GM10266 (cell line): Measurements from ENCODE around the gene PIGQ.
A peak's percentile ranks its signal among the peaks of the same experiment; 100 is the strongest.

ENCODE experiments used
- DNase-seq: peaks from one replicate; pipeline ENCODE4 v3.0.0; 2012; ENCODE audit errors: extremely low spot score
- TF ChIP-seq, protein P1 (sequence below): IDR thresholded peaks from 2 replicates; pipeline ENCODE4 v1.5.1; 2012; ENCODE audit warnings: mild to moderate bottlenecking, low read depth; ENCODE audit not compliant: control insufficient read depth, insufficient read depth; ENCODE audit errors: missing control alignments

The PIGQ gene

DNA sequence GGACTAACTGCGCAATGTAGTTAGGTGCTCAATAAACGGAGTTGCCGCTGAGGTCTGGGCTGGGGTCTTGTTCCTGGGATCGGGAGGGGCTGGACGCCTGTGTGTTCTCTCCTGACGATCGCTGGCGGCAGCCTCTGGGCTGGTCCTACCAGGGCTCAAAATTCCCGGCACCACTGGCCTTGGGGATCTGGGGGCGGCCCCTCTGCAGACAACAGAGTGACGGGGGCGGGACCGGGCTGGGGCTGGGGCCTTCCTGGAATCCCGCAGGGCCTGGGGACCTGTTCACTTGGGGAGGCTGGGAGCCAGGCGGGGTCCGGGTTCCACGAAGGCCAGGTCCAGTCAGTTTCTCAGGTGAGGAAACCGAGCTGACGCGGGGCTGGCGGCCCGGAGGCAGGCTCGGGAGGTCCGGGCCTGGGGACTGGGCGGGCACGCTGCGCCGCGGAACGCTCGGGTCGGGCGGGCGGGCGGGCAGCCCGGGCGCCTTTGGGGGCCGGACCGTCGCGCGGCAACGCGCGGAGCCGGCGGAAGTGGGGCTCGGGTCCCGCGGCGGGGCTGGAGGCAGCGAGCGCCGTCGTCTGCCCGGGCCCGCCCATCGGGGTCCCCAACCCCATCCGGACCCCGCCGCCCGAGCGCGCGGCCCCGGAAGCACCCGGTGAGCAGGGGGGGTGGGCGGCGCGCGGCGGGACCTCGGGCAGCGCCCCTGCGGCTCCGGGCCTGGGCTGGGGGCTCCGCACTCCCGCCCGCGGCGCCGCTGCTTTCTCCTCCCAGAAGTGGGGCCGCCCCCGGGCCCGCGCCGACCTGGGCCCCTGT is at the start of gene PIGQ:
Gene PIGQ, plus strand, starts transcription at position 524 of the 810 bp plus-strand sequence. CDS start 4,107 bp downstream, outside the sequence.
- peak; percentile 96 for DNase-seq
- TF ChIP-seq, protein P1, sequence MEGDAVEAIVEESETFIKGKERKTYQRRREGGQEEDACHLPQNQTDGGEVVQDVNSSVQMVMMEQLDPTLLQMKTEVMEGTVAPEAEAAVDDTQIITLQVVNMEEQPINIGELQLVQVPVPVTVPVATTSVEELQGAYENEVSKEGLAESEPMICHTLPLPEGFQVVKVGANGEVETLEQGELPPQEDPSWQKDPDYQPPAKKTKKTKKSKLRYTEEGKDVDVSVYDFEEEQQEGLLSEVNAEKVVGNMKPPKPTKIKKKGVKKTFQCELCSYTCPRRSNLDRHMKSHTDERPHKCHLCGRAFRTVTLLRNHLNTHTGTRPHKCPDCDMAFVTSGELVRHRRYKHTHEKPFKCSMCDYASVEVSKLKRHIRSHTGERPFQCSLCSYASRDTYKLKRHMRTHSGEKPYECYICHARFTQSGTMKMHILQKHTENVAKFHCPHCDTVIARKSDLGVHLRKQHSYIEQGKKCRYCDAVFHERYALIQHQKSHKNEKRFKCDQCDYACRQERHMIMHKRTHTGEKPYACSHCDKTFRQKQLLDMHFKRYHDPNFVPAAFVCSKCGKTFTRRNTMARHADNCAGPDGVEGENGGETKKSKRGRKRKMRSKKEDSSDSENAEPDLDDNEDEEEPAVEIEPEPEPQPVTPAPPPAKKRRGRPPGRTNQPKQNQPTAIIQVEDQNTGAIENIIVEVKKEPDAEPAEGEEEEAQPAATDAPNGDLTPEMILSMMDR = no peak

DNA sequence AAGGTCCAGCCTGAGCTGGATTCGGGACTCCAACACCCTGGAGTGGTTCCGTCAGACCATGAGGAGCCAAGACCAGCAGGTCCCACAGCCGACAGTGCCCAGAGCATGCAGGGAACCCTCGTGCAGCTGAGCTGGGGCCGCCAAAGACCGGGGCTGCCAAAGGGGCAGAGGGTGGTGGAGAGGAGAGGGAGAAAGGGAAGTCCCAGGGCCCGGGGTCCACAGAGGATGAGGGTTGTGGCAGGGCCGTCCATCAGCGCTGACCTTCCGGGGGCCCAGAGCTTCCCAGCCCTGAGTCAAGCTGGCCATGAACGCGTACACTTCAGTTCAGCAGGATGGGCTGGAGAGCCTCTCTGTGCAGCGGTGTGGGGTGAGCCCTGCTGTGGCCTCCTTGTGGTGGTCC is 48.9 kb upstream of the PIGQ start:
- TF ChIP-seq, protein P1 = no peak
- no peak for DNase-seq

DNA sequence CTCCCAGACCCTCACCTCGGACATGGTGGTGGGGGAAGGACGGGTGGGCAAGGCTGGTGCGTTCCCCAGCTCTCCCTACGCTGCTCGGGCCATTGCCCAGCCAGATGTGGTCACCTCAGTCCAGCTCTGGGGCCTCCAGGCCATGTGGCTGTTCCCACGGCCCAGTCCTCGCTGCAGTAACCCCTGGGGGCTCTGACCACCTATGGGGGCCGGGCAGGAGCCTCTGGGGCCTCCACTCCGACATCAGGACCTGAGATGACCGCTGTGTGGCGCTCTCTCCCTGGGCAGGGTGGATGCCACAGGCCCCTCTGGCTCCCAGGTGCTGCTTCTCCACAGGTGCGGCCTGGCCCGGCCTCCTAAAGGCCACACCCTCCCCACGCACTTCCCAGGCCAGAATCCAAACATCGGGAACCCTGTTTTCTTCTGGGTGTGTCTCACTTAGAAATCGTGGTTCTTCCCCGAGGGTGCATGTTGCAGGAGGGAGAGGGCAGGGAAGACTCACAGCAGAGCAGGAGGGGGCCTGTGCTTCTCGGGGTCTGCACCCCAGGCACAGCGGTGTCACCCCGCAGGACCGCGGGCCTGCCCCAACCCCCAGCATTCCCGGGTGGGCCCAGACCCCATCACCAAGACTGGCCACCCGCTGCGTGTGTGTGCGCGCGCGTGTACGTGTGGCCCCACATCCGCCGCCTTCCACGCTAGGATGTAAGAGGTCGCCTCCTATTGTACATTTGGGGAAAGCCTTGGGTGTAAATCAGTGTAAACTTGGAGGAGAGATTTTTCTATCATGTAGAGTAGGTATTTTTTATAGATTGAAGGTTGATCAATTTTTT is 48.2 kb upstream of the PIGQ start:
- TF ChIP-seq, protein P1 = no peak
- no peak for DNase-seq

DNA sequence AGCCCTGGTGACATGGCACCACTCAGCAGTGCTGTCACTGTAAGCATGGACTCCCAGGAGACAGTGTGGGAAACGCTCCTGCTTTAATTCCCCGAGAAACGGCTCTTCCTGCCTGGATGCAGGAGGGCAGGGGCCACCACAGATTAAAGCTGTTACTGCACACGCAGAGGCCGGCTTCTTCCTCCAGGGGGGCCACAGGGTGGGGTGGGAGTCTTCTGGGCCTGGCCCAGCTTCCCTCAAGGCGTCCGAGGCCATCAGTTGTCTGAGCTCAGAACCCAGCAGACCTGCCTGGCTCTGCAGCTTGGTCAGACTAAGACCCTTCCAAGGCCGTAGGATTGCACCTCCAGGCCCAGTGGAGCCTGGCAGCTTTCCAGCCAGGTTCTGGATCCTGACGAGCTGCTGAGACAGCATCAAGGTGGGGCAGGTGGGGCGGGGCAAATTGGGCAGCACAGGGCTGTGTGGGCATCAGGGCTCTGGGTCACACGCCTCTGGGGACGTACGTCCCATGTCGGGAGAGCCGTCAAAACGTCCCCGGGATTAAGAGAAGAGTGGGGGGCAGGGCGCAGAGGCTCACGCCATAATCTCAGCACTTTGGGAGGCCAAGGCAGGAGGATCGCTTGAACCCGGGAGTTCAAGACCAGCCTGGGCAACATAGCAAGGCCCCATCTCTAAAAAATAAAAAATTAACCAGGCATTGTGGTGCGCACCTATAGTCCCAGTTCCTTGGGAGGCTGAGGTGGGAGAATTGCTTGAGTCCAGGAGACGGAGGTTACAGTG is 47.3 kb upstream of the PIGQ start:
- DNase-seq = no peak
- TF ChIP-seq, protein P1 = no peak

DNA sequence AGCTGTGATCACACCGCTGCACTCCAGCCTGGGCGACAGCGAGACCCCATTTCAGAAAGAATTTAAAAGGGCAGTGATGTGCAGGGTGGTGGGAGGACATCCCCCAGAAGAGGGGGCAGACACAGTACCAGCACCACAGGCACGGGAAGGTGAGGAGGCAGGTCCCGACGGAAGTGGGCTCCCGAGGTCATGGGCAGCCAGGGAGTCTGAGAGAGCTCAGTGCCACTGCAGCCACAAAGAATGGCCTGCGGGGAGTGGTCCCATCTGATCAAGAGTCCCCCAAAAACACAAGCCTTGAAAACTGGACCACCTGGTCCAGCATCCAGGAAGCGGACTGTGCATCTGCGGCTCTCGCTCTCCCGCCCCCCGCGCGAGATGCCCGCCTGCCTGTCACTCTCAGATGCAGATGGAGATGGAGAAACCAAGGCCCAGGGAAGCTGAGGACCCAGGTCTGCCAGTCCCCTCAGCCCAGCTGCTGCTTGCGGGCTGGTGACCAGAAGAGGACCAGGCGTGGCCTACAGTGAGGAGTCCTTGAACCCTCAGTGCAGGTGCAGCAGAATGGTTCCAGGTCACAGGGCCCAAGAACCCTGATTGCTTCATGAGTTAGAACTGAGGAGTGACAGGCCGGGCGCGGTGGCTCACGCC is 46.5 kb upstream of the PIGQ start:
- TF ChIP-seq, protein P1 = no peak
- DNase-seq = no peak

DNA sequence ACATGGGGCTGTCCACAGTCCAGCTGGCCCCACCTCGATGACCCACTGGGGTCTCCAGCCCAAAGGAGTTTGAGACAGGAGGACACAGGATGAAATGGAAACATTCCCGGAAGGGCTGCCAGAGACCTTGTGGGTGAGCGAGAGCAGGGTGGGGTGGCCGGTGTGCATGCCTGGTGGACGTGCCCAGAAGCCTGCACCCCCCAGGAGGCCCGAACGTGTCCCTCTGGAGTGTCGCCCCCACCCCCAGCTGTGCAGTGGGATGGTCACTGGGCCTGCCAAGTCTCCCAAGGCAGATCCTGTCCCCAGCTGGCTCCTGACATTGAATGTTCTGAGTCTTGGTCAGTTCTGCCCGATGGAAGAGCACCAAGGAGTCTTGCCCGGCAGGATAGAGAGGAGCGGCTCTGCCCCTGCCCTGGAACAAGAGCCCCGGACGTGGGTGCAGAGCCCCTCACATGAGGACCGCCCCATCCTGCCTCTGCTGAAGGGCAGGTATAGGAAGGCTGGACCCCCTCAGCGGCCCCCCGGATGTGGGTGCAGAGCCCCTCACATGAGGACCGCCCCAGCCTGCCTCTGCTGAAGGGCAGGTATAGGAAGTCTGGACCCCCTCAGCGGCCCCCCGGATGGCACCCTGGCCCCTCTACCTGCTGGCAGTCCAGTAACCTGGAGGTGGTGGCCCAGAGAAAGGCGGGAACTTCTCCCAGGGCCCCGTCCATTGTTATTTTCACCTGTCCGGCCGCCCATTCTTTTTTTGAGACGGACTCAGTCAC is 45.3 kb upstream of the PIGQ start:
- TF ChIP-seq, protein P1 = no peak
- no peak for DNase-seq
